GM21526 (cell line): ENCODE data around the gene RABL2A.
"Not testable (repeated sequence)": the region's sequence is repeated elsewhere in the genome, so short reads cannot be mapped to it uniquely, and the experiment has no call there.

Experiments
- ATAC-seq: cut with Tn5 transposase; IDR thresholded peaks from one replicate; pipeline ENCODE4 v1.9.1; 2021; ENCODE audit warnings: moderate library complexity; ENCODE audit not compliant: unreplicated experiment, low FRiP score

The RABL2A gene

GRCh38 chr2:113677330-113677729 lies 50.3 kb downstream of the RABL2A start:
- no peak for ATAC-seq

- ATAC-seq, result no peak
These were observed 52.4 kb downstream of the RABL2A start for GRCh38 chr2:113679457-113679856.

- ATAC-seq, result no peak
These were observed 58.4 kb downstream of the RABL2A start for GRCh38 chr2:113685471-113685870.

- no peak for ATAC-seq
These were observed 59.5 kb downstream of the RABL2A start for GRCh38 chr2:113686537-113686936.

GRCh38 chr2:113690871-113691270 lies 63.8 kb downstream of the RABL2A start:
- not testable (repeated sequence) for ATAC-seq
